Measurements from ENCODE around the gene POP7.

Gene POP7

DNA sequence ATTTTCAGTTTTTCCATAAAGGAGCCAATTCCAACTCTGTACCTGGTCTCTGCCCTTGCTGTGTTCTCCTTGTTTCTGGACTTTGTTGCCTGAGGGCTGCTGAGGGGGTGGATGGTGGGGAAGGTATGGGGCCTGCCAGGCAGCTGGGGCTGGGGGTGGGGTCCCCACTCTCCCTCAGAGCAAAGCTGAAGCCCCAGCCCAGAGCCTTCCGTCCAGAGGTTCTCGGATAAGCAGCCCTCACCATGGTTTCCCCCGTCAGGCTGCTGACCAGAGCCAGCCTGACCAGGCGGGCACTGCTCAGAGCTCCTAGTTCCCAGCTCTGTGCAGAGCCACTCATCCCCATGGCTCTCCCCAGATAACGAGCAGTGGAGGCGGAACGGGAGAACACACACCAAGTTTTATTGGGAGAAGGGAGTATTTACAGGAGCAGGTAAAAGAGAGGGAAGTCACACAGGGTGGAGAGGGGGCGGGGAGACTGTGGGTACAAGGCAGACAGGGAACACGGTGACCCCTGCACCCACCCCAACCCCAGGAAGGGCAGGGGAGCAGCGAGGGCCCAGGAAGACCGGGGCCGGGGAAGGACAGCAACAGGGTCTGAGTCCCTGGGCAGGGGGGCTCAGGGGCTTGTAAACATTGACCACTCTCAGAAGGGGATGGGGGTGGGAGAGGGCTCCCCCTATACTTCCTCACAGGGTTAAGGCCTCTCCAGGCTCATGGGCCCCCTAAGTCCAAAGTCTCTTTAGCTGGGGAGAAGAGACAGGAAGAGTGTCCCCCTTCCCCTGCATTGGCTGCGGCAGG lies 26.6 kb upstream of the POP7 start:
- DNase-seq (ENCODE audit: low spot score) = no peak

DNA sequence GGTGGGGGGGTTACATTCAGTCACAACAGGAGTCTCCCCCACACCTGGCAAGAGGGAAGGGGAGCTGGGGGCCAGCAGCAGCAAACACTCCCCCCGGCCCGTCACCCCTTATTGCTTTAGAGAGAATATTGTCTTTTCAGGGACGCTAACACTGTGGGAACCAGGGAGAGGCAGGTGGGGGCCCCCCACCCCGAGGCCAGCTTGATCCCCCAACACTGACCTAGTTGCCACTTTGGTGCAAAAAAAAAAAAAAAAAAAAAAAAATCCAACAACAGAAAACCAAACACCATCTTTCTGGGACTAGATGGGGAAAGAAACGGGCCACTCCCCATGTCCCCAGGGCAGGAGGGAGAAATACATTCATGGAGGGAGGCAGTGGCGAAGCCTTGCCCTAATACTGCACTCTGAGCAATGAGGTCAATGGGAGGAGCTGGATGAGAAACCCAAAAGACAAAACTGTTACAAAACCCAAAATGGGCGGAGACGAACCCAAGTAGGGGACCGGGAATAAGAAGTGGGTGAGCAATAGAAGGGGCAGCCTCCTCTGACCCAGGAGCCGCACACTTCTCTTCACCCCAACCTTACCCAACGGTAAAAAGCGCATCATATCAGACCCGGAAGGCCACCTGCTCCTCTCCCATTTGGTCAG lies 25.9 kb upstream of the POP7 start:
- DNase-seq (ENCODE audit: low spot score) = no peak

DNA sequence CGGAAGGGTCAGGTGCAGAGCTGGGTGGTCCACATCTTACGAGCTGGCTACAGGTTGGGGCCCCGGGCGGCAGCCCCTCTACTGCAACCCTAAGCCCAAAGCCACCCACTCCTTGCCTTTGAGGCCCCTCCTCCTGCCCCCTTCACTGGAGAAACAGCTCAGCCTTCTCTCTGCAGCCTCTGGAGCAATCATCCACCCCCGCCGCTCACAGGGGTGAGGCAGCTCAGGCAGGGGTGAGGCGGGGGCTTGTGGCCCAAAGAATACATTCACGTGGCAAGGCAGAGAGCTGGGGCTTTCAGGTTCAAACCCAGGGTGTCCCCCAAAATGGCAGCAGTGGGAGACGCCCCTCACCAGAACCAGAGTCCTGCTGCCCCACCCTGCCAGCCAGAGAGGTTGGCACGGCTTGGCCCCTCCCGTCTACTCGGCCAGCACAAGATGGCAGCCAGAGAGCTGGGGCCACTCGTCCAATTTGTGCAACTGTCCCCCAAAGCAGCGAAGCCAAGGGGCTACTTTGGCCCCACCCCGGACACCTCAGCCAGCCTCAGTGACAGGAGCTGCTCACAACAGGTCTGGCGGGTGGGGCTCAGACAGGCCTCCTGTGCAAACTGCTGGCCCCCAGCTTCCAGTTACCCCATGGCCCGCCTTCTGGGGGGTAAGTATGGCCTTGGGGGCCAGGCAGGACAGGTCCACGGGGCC lies 25.2 kb upstream of the POP7 start:
- no peak for DNase-seq (ENCODE audit: low spot score)

DNA sequence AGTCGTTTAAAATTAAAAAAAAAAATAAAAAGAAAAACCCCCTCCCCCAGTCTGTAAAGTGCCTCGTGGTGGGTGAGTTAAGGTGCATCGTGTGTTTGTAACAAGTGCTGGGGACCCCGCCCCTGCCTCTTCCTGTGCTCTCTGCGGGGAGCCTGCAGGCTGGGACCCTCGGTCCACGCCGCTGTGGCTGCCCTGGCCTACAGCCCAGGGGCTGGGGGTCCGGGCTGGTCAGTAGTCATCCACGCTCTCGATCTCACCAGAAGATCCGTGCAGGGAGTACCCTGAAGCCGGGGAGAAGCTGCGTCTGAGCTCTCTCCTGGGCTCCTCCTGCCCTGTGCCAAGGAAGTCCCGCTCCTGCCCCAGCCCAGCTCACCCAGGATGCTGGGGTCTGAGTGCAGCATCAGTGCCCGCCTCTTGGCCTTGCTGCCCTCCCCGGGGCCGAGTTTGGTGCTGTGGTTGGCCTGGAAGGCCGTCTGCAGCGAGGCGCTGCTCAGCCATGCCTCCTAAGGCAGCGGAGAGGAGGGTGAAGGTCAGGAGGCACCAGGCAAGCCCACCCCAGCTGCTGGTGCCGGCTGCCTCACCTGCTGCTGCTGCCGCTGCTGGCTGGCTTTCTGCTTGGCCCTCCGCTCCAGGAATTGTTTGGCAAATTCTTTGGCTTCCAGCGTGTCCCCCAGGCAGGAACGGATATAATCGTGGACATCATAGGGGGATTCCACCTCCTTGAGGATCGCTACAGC lies 24.3 kb upstream of the POP7 start:
- DNase-seq (ENCODE audit: low spot score) = no peak

DNA sequence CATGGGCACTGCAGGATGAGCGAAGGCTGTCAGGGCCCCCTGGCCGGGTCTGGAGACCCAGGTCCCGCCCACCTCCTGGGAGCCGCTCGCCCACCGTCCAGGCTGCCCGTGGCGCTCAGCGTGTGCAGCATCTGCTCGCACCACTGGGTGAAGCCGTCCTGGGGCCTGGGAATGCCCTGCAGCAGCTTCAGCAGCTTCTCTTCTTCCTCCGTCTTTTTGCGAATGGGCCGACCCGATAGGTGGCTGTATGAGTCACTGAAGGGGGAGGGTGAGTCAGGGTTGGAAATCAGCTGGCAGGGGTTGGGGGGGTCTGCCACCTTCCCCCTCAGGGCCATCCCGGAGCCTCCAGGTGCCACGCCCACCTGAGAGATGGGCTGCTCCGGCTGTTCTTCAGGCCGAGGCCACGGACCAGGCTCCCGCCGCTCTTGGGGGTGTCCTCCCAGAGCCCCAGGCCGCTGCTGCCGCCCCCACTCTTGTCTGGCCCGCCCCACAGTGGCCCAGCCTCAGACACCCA lies 23.6 kb upstream of the POP7 start:
- no peak for DNase-seq (ENCODE audit: low spot score)

DNA sequence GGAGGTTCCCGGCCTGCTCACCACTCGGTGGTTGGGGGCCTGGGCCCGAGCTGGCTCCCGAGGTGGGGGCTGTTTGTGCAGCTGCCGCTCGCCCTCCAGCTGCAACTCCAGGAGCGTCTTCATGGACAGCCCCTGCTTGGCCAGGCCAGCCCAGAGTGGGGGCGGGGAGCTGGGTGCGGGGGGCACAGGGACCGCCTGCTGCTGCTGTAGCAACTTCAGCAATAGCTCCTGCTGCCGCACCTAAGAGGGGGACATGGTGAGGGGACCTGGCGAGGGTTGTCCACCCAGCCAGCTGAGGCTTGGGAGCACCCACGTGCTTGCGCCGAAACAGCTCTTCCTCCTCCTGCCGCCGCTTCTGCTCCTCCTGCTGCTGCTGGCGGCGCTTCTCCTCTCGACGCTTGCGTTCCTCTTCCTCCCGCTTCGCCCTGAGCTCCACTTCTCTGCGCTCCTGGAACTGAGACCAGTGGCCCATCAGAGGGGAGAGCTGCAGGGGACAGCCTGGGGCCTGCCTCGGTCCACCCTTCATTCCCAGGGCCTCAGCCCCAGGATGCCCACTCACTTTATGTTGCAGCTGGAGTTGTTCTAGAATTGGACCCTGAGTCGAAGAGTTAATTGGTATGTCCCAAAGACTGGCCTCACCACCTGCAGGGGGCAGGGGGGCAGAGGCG lies 22.8 kb upstream of the POP7 start:
- DNase-seq (ENCODE audit: low spot score) = no peak

DNA sequence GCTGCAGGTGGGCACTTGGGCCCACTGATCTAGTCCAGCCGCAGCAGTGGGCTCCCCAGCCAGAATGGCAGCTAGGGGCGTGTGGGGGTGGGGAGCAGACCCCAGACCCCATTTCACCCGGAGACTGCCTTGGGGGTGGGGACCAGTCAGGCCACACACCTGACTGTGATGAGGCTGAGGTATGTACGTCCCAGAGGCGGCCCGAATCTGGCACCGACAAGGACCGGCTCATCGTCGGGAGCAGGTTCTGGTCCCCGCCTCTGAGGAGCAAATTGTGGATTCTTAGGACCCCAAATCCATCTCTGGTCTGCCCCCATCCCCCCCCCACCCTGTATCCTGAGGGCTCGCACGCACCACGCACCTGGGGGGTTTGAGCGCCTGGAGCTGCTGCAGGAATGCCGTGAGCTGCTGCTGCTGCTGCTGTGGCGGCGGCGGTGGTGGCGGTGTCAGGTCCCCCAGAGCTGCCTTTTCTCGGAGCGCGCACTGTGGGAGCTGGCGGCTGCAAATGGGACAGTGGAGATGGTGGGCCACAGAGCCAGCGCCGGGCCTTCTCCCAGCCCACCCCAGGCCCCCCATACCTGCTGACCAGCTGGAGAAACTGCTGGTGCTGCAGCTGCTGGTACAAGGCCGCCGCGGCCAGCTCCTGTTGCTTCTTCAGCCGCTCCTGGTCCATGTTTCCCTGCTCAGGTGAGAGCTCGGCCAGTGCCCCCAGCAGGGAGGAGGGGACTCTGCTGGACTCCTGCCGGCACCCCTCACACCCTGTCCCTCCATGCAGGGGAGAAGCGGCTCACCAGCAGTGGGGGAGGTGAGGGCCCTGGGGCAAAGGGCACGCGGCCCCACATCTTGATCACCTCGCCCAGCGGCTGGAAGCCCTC lies 22.0 kb upstream of the POP7 start:
- no peak for DNase-seq (ENCODE audit: low spot score)

DNA sequence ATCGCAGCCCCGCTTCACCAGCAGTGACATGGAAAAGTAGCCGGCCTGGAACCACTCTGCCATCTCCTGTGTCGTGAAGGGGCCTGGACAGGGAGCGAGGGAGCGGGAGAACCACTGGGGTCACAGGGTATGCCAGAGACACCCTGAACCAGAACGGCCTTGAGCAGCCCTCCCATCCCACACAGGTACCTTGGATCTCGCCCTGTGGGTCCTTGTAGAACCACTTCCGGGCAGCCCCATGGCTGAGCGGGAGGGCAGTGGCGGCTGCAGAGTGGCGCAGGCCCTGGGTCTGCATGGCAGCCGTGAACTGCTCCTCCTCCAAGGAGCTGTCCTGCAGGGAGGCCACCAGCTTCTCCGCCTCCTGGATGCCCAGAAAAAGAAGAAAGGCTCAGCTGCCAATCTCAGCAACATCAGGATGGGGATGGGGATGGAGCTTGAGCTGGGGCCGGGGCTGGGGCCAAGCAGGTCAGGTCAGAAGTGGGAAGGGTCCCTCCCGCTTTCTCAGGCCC lies 21.3 kb upstream of the POP7 start:
- no peak for DNase-seq (ENCODE audit: low spot score)

DNA sequence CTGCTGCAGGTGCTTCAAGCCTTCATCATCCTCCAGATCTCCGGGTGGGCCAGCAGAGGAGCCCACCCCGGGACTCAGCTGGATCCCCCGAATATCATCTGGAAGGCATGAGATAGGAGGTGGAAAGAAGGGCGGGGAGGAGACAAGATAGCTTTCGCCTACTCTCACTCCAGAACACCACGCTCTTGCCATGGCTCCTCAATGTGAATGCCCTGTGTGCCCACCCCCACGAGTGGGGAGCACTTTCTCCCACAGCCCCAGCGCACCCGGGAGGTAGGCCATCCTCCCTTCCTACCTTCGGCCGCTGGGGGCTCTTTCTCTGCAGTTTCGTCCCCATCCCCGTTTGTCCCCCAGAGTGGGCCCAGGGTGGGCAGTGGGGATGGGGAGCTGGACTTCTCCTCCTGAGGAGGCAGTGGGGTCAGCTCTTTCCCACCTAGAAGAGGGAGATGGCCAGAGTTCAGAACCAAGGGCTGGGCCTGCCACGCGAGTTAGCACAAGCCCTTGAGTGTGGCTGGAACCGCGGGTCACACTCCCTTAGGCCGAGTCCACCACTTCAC lies 20.8 kb upstream of the POP7 start:
- no peak for DNase-seq (ENCODE audit: low spot score)

DNA sequence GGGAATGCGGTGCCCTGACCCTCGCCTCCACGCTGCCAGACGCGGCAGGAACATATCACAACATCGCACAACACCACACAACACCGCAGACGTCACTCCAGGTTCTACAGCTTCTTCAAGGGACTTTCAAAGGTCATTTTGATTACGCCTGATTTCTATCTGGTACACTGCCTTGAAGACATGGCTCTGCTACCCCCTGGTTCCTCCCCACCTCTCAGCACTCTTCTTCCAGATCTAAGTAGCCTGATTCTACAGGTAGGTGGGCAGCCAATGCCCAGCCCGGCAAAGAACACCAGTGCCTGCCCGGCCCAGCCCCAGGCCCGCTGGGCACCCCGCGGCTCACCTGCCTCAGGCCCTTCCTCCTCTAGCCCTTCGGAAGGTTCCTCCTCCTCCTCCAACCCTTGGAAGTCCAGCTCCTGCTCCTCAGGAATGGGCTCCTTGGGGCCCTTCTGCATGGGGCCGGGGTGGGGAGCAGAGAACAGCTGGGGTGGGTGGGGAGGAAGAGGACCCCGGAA lies 20.2 kb upstream of the POP7 start:
- no peak for DNase-seq (ENCODE audit: low spot score)

DNA sequence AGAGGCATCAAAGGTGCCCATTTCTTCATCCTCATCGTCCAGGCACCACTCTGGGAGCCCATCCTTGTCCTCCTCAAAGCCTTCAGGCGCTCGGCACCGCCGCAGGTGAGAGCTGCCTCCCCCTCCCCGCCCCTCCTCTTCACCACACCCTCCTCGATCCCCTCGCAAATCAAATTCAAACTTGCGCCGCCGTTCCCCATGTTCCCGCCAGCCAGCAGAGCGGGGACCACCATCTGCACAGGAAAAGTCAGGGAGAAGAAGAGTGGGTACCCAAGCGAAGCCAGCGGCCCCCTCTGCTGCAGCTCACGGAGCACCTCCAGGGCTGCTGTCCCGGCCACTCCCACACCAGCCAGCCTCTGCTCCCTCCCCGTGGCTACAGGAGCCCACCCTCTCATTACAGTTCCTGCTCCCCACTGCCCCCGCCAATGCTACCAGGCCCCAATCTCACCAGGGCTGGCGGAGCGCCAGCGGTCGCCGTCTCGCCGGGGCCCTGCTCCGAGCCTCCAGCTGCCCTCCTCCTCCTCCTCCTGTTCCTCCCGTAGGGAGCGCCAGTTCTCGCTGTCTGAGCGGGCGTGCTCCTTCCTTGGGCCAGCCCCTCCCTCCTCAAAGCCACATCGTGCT lies 19.6 kb upstream of the POP7 start:
- DNase-seq (ENCODE audit: low spot score) = no peak

DNA sequence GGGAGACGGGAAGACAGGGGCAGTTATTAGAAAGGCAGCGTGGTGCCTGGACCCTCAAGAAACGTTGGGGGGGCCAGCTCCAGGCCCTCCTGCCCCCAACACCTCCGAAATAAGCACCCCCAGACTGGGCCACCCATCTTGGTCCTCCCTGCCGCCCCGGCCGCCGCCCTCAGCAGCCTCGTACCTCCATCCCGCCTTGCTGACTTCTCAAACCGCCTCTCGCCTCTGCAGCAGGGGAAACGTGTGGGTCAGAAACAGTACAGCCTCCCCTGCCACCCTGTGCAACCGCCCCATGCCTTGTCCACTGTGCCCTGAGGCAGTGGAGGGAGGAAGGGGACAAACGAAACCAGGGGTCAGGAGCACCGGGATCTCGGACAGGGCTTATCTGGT lies 19.1 kb upstream of the POP7 start:
- DNase-seq (ENCODE audit: low spot score) = no peak

DNA sequence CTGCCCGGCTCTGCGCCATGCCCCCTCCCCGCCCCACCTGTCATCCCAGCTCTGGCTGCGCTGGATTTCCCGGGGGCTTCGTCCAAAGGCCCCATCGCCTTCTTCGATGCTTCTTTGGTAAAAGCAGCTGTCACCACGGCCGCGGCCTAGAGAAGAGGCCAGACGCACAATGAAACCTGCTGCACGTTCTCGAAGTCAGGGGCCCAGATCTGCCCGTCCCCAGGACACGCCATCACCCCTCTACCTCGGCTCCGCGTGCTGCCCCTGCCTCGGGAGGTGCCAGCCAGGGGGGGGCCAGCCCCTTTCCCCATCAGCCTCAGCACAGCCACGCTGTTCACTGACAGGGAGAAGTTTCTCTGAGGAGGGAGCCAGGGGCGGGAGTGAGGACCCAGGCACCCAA lies 18.7 kb upstream of the POP7 start:
- DNase-seq (ENCODE audit: low spot score) = no peak

DNA sequence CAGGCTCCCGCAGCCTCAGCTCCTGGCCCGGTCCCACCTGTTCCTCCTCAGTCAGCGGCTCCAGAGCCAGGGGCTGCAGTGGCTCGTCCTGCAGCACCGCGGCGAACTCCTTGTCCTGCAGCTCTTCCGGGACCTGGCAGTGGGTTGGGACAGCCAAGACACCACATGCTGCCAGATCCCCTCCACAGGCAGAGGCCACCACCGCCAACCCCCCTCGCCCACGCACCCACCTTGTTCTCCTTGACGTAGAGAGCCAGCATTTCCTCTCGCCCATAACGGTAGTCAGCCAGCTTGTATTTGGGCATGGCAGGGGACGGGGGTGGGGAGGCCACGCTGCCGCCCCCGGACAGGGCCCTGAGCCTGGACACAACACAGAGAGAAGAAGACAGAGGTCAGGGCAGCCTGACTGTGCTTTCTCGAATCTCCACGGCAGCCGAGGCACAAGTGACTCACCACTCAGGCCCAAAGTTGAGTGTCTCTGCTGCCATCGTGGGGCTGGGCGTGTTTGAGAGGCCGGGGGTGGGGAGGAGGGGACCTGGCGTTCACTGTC lies 18.1 kb upstream of the POP7 start:
- DNase-seq (ENCODE audit: low spot score) = no peak

DNA sequence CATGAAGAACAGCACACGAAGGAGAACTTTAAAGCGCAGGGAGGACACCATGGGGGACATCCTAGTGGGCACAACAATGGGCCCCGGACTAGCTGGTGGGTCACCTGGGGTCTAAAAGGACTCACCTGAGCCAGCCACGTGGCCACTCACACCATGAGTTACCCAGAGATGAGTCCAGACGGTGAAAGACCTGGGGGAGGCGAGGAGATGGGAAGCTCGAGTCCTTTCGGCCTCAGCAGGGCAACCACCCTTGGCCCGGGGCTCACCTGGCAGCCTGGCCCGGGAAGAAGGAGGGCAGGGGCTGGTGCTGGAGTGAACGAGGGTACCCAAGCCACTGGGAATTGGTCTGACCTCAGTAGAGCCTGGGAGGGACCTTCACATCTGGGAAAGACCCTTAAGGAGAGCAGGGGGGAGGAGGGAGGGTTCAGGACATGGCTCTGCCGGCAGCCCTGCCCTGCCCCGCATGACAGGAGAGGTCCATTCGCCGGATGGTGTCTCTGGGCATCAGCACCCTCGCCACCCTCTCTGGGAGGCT lies 17.5 kb upstream of the POP7 start:
- DNase-seq (ENCODE audit: low spot score) = no peak

DNA sequence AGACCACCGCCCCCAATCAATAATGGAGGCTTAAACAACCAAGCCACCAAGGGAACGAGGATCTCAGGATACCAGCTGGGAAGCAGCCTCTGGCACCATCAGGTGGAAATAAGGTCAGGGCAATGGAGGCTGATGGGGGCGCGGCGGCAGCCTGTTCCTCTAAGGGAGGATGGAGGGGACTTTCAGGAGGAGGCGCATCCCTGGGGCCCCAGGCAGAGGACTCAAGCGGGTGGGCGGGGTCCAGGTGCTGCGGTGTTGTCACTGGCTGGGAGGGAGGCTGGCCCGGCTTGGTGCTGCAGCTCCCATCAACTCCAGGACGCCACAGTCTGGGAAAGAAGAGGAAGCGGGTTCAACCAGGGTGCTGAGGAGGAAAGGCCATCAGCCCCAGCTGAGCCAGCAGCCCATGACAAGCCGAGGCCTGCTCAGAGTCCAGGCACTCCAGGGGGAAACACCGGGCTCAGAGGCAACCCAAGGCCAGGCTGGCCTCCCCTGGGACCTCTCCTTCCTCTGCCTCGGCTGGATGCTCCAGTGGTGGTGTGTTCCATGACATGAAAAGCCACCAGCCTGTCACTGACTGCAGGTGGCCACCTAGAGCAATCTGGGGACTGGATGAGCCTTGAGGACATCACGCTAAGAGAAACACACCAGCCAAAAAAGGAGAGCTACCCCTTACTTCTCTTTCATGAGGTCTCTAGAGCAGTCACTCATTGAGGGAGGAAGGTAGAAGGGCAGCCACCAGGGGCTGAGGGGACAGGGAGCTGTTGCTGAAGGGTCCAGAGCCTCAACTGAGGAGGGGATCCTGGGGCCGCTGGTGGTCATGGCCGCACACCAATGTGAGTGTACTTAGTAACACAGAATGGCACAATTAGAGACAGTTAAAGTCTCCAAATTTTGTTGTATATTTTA lies 16.4 kb upstream of the POP7 start:
- DNase-seq (ENCODE audit: low spot score) = no peak

DNA sequence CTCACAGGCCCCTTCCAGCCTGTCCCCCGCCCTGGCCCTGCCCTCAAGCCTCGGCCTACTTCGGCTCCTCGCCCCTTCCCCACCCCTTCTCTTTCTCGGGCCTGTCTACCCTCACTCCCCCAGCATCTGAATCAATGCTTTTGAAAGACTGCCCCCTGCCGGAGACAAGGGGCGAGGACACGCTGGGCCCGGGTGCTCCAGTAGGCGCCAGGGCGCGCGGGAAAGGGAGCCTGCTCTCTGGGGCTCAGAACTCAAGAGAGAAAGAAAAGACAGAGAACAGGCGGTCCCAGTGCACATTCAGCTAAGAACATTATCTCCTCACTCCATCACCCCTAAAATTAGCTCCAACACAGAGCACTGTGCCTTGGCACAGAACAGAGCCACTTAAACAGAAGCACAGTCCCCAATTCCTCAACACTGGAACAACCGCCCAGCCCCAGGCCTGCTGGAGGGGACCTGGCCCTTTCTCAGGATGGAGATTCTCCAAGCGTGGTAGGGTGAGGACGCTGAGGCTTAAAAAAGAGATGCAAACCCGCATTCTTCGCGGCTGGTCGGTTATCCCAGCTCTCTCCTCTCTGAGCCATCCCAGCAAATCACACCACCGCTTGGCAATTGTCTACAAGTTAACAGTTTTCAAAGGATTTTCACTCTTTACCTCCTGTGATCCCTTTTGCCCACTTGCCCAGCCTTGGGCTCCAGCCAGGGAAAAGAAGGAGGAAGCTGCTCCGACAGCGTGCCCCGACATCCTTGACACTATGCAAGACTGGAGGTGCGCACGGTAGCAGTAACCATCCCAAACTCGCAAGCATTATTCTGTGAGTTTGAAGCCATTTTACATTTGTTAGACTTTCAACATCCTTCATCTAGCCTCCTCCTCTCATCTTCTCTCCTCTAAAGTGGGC lies 14.0 kb upstream of the POP7 start:
- DNase-seq (ENCODE audit: low spot score) = peak; percentile 72

Measured in globus pallidus (tissue), 1 donor.